CD4-positive, alpha-beta memory T cell (primary cell): ENCODE results near the gene ZNF44. TPM values are rescaled to one million over a fixed set of nuclear protein-coding genes. Genes with fewer than 3 reads are reported as not detected.

Source experiments
- CTCF ChIA-PET: fragments of 350-600 bp; sonication (Branson Sonifier 250); formaldehyde crosslinking; loops from one replicate; lab custom pipeline; 2021; ENCODE audit warnings: inconsistent platforms; ENCODE audit not compliant: partially characterized antibody; lab: Charles Lee
- POLR2A ChIA-PET: fragments of 350-600 bp; sonication (Branson Sonifier 250); formaldehyde crosslinking; loops from one replicate; lab custom pipeline; 2021; ENCODE audit not compliant: partially characterized antibody; lab: Charles Lee
- DNase-seq, 5 donors: peaks; one replicate each; pipeline versions ENCODE4 v3.0.0 to v3.0.0-alpha.2; 2020 to 2022; ENCODE audit warnings: mixed read lengths in 1 of 5
- H3K27ac ChIP-seq: one replicate; pipeline ENCODE4 v1.7.0; 2013; ENCODE audit warnings: low read depth, low read length
- H3K27me3 ChIP-seq: 2 replicates; pipeline ENCODE4 v1.7.0; 2013; ENCODE audit warnings: mild to moderate bottlenecking, low read length, moderate library complexity; ENCODE audit not compliant: insufficient read depth
- H3K36me3 ChIP-seq: 2 replicates; pipeline ENCODE4 v1.7.0; 2013; ENCODE audit warnings: mild to moderate bottlenecking, low read length, moderate library complexity; ENCODE audit not compliant: insufficient read depth
- H3K4me1 ChIP-seq: 2 replicates; pipeline ENCODE4 v1.7.0; 2013; ENCODE audit warnings: mild to moderate bottlenecking, low read length, moderate library complexity; ENCODE audit not compliant: insufficient read depth
- H3K4me3 ChIP-seq, 2 donors: one replicate each; pipeline ENCODE4 v1.7.0; 2013; ENCODE audit warnings: low read length in 2 of 2, mild to moderate bottlenecking in 1 of 2
- H3K9me3 ChIP-seq, 2 donors: one replicate each; pipeline ENCODE4 v1.7.0; 2013; ENCODE audit warnings: low read length in 2 of 2, control low read depth in 1 of 2; ENCODE audit not compliant: control insufficient read depth in 1 of 2
- H3K27ac Mint-ChIP-seq, 7 donors: one replicate each; pipeline ENCODE4 v1.8.0; 2020 to 2021; ENCODE audit warnings: mixed read lengths in 7 of 7, mild to moderate bottlenecking in 6 of 7, inconsistent platforms in 3 of 7, moderate library complexity in 3 of 7
- H3K27me3 Mint-ChIP-seq, 2 donors: one replicate each; pipeline ENCODE4 v1.8.0; 2020 to 2021; ENCODE audit warnings: mixed read lengths in 2 of 2
- H3K36me3 Mint-ChIP-seq, 2 donors: one replicate each; pipeline ENCODE4 v1.8.0; 2020 to 2021; ENCODE audit warnings: mixed read lengths in 2 of 2, inconsistent platforms in 1 of 2, mild to moderate bottlenecking in 1 of 2
- H3K4me1 Mint-ChIP-seq, 4 donors: one replicate each; pipeline ENCODE4 v1.8.0; 2020 to 2021; ENCODE audit warnings: mixed read lengths in 4 of 4, mild to moderate bottlenecking in 1 of 4
- H3K4me3 Mint-ChIP-seq, 8 donors: one replicate each; pipeline ENCODE4 v1.8.0; 2020 to 2021; ENCODE audit warnings: mixed read lengths in 8 of 8, mild to moderate bottlenecking in 7 of 8, moderate library complexity in 6 of 8, inconsistent platforms in 3 of 8
- H3K9me3 Mint-ChIP-seq, 8 donors: one replicate each; pipeline ENCODE4 v1.8.0; 2020 to 2021; ENCODE audit warnings: mixed read lengths in 8 of 8, mild to moderate bottlenecking in 5 of 8, inconsistent platforms in 3 of 8, moderate library complexity in 1 of 8
- intact Hi-C: fragments of 100-400 bp; cut with micrococcal nuclease; formaldehyde crosslinking; loops from one replicate; pipeline ENCODE4 v1.15.1; 2023
- polyA plus RNA-seq, 2 donors: library from polyadenylated mRNA; unstranded; fragments of 300-500 nt; fragmentation: Illumina TruSeq; gene quantifications; one replicate each; pipeline ENCODE4 v1.2.3, GENCODE V29; 2021
- total RNA-seq, 2 experiments: library from RNA; stranded (reverse); gene quantifications; one replicate each; pipeline ENCODE4 v1.2.3, GENCODE V29; 2021

The ZNF44 gene
- total RNA-seq = 10 to 100 TPM; 62.2 TPM
- polyA plus RNA-seq = 10 to 100 TPM; 27.9 to 43.9 TPM

- Mint-ChIP-seq H3K4me3 (peak within 1 kb of the TSS; percentile 99 to 100 (median 99)), H3K4me1 (peaks cover 26 to 44% (median 36%) of the 10 kb centered on the region in 4 donors), H3K27ac (peak within 1 kb of the TSS; percentile 97 to 100 (median 99)), H3K9me3 (peaks cover 0 to 1% (median 0%) of the 10 kb centered on the region in 8 donors), H3K27me3 (no peaks in the 10 kb centered on the region), H3K36me3 (peaks cover 9 to 28% of the 10 kb centered on the region in 2 donors)
- H3K27ac ChIP-seq = peak within 1 kb of the TSS; percentile 80
- intact Hi-C loops = loop anchor here (1.0 to 2.0 kb wide), 4 partner anchors 39 to 147 kb away; partner anchors contain the start of genes ZNF136, ZNF443, ZNF563 and ZNF799
- ChIA-PET POLR2A (interaction anchor here (0.6 to 8.9 kb wide), 13 partner anchors 11 to 370 kb away, joined by 3 to 148 read pairs (median 4); partner anchors contain the start of genes ZNF136, ZNF20, ZNF442 and ZNF443), CTCF (interaction anchor here (1.7 kb wide), 1 partner anchor 132 kb away, joined by 5 read pairs; the partner anchor contains the start of gene ZNF136)
- DNase-seq = peak; percentile 93 to 97 (median 94)
- H3K27me3 ChIP-seq = no peaks in the 10 kb centered on the region
- H3K4me3 ChIP-seq = peak within 1 kb of the TSS; percentile 73 to 79
- no peaks in the 10 kb centered on the region for H3K36me3 ChIP-seq
- H3K9me3 ChIP-seq = no peaks in the 10 kb centered on the region
- H3K4me1 ChIP-seq = peaks cover 37% of the 10 kb centered on the region
Measured at GRCh38 chr19:12294249-12295158, at the start of gene ZNF44. ZNF44 (minus strand) TSS chr19:12294883; CDS start chr19:12294694, 189 bp downstream.

- intact Hi-C loops = loop anchor here (1.0 to 5.0 kb wide), 7 partner anchors 31 to 170 kb away; partner anchors contain the start of genes ZNF136, ZNF44, ZNF442 and ZNF799
- ChIA-PET POLR2A (interaction anchor here (0.6 to 5.3 kb wide), 37 partner anchors 10 to 1498 kb away, joined by 3 to 148 read pairs (median 4); partner anchors contain the start of genes JUNB, TMED1, ZNF136 and ZNF20), CTCF (interaction anchor here (0.6 to 2.0 kb wide), 12 partner anchors 14 to 521 kb away, joined by 3 to 6 read pairs (median 3); partner anchors contain the start of genes ZNF136 and ZNF442)
- H3K27ac Mint-ChIP-seq = peak within 1 kb of the TSS; percentile 83 to 99 (median 99)
- Histone ChIP-seq H3K27me3 (no peaks in the 10 kb centered on the region), H3K9me3 (no peaks in the 10 kb centered on the region), H3K4me3 (peak within 1 kb of the TSS; percentile 74 to 82), H3K27ac (peak within 1 kb of the TSS; percentile 80), H3K36me3 (no peaks in the 10 kb centered on the region), H3K4me1 (peaks cover 27% of the 10 kb centered on the region)
- peak within 1 kb of the TSS; percentile 96 to 100 (median 99) for H3K4me3 Mint-ChIP-seq
- peak; percentile 96 to 98 (median 96) for DNase-seq
- H3K4me1 Mint-ChIP-seq = peaks cover 28 to 42% (median 37%) of the 10 kb centered on the region in 4 donors
- peaks cover 0 to 10% of the 10 kb centered on the region in 2 donors for H3K36me3 Mint-ChIP-seq
- H3K9me3 Mint-ChIP-seq = no peaks in the 10 kb centered on the region
- H3K27me3 Mint-ChIP-seq = no peaks in the 10 kb centered on the region
Measured at GRCh38 chr19:12333162-12334159, 38.8 kb upstream of the ZNF44 start, which contains the start of gene ZNF563. ZNF563 (minus strand) TSS chr19:12333633; CDS start chr19:12333482, 151 bp downstream.

GRCh38 chr19:12331211-12331941, 36.7 kb upstream of the ZNF44 start:
- peak in 4 of 5 donors; percentile 20 to 70 (median 23) for DNase-seq
- CTCF ChIA-PET = no interaction called here
- H3K4me3 Mint-ChIP-seq = peak overlapping the region; percentile 96 to 100 (median 99)

DNA sequence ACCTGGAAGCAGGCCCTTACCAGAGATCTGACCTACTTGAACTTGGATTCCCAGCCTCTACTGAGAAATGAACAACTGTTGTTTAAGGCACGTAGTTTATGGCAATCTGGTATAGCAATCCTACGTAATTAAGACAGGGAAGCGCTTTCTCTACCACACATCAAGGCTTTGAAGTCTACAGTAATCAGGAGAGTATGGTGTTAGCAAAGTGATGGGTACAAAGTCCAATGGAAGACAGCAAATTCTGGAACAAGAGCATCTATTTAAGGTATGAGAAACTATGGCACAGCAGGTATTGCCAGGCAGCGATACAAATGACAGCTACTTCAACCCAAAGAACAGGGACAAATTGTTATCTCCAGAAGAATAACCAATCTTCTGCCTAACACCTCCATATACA, 35.7 kb upstream of the ZNF44 start:
- H3K27ac ChIP-seq = no peak overlapping the region
- Mint-ChIP-seq H3K36me3 (peaks cover 14 to 20% of the 10 kb centered on the region in 2 donors), H3K27me3 (no peaks in the 10 kb centered on the region), H3K4me1 (peaks cover 37 to 59% (median 45%) of the 10 kb centered on the region in 4 donors), H3K4me3 (peak overlapping the region in 3 of 8 donors; percentile 18 to 100 (median 29)), H3K9me3 (no peaks in the 10 kb centered on the region), H3K27ac (peak overlapping the region in 4 of 7 donors; percentile 49 to 83 (median 74))
- no peaks in the 10 kb centered on the region for H3K36me3 ChIP-seq
- no peak for DNase-seq
- POLR2A ChIA-PET = interaction anchor here (5.3 kb wide), 1 partner anchor 38 kb away, joined by 148 read pairs; the partner anchor contains the start of gene ZNF44
- CTCF ChIA-PET = no interaction called here
- intact Hi-C loops = loop anchor here (5.0 kb wide), 1 partner anchor 128 kb away; no protein-coding TSS in a partner anchor
- no peaks in the 10 kb centered on the region for H3K9me3 ChIP-seq
- peaks cover 27% of the 10 kb centered on the region for H3K4me1 ChIP-seq
- H3K4me3 ChIP-seq = no peak overlapping the region
- H3K27me3 ChIP-seq = no peaks in the 10 kb centered on the region

More at GRCh38 chr19:12331211-12331941, 36.7 kb upstream of the ZNF44 start:
- no peak overlapping the region for H3K4me3 ChIP-seq
- Mint-ChIP-seq H3K36me3 (peaks cover 4 to 15% of the 10 kb centered on the region in 2 donors), H3K27ac (peak overlapping the region; percentile 83 to 99 (median 96)), H3K9me3 (no peaks in the 10 kb centered on the region), H3K4me1 (peaks cover 36 to 52% (median 43%) of the 10 kb centered on the region in 4 donors), H3K27me3 (no peaks in the 10 kb centered on the region)
- no peaks in the 10 kb centered on the region for H3K9me3 ChIP-seq
- intact Hi-C loops = loop anchor here (5.0 kb wide), 1 partner anchor 129 kb away; no protein-coding TSS in a partner anchor
- peak overlapping the region; percentile 80 for H3K27ac ChIP-seq
- no peaks in the 10 kb centered on the region for H3K27me3 ChIP-seq
- POLR2A ChIA-PET = interaction anchor here (0.8 to 5.3 kb wide), 7 partner anchors 13 to 175 kb away, joined by 3 to 148 read pairs (median 16); partner anchors contain the start of genes ZNF44, ZNF443 and ZNF625
- H3K4me1 ChIP-seq = peaks cover 27% of the 10 kb centered on the region
- H3K36me3 ChIP-seq = no peaks in the 10 kb centered on the region

- no peak overlapping the region for H3K4me3 Mint-ChIP-seq
- POLR2A ChIA-PET = no interaction called here
Measured at GRCh38 chr19:12325690-12326089, 31.0 kb upstream of the ZNF44 start.

More at GRCh38 chr19:12325690-12326089, 31.0 kb upstream of the ZNF44 start:
- Mint-ChIP-seq H3K9me3 (peaks cover 0 to 14% (median 7%) of the 10 kb centered on the region in 8 donors), H3K4me1 (peaks cover 14 to 26% (median 20%) of the 10 kb centered on the region in 4 donors), H3K27ac (no peak overlapping the region), H3K27me3 (no peaks in the 10 kb centered on the region), H3K36me3 (peaks cover 31 to 43% of the 10 kb centered on the region in 2 donors)
- CTCF ChIA-PET = no interaction called here
- intact Hi-C loops = no loop called here
- H3K4me1 ChIP-seq = peaks cover 2% of the 10 kb centered on the region
- H3K27ac ChIP-seq = no peak overlapping the region
- no peak for DNase-seq
- no peak overlapping the region for H3K4me3 ChIP-seq
- no peaks in the 10 kb centered on the region for H3K9me3 ChIP-seq
- no peaks in the 10 kb centered on the region for H3K27me3 ChIP-seq
- H3K36me3 ChIP-seq = peaks cover 10% of the 10 kb centered on the region
